HT1080 (cell line): ENCODE measurements around the gene MAP2K3. TPM values are rescaled to one million over a fixed set of nuclear protein-coding genes. Genes with fewer than 3 reads are reported as not detected.
"Not testable (repeated sequence)": the region's sequence is repeated elsewhere in the genome, so short reads cannot be mapped to it uniquely, and the experiment has no call there.

ENCODE experiments used
- DNase-seq: peaks from one replicate; pipeline ENCODE4 v3.0.0-alpha.2; 2015; ENCODE audit warnings: low read depth
- total RNA-seq: library from RNA; depleted of rRNA; stranded (reverse); fragments of >200 nt; shearing (Covaris generic); gene quantifications from 2 replicates; pipeline ENCODE4 v1.2.3, GENCODE V29; 2014

MAP2K3 gene
- total RNA-seq, 1 experiment from 2014 or later: 23.4 TPM

DNA sequence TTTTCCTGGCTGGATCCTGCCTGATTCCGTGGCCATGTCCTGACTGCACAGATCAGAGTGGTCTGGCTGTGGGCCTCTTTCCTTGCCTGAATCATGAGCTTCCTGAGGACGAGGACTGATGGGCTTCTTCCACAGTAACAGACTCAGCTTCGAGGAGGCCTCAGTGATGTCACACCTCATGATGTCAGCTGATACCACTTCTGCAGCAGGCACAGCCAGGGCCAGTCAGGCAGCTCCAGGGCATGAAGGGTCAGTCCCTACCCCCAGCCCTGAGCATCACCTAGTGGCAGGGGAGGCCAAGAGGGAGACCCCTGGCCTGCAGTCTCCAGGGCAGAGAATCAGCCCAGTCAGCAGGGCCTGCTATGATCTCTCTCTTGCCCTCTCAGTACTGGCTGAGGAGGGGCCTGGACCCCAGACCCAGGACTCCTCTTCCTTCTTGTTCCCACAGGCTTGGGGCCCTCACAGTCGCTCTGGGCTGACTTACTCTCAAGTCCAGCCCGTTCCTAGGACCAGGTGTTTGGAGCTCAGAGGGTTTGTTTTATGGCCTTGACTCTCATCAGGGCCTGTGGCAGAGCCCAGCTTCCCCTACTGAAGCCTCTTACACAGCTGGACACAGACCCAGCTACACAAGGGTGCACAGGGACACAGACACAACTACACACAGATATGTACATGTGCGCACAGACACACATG, 65.0 kb downstream of the MAP2K3 start:
- DNase-seq: not testable (repeated sequence)

DNA sequence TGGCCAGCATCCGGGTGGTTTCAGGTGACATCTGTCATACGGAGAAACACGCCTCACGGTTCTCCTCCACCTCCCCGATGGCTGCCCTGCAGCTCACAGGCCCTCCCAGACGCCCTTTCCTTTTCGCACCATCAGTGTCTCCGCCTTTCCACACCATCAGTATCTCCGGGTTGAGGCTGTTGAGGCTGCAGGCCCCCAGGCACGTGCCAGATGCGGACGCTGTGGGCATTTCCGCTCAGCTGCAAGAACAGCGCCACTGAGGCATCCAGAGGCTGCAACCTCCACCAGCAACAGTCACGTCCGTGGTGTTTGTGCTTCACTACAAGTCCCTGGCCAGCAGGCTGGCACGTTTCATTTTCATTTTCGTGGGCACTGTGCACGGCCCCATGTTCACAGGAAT, 66.0 kb downstream of the MAP2K3 start:
- not testable (repeated sequence) for DNase-seq

DNA sequence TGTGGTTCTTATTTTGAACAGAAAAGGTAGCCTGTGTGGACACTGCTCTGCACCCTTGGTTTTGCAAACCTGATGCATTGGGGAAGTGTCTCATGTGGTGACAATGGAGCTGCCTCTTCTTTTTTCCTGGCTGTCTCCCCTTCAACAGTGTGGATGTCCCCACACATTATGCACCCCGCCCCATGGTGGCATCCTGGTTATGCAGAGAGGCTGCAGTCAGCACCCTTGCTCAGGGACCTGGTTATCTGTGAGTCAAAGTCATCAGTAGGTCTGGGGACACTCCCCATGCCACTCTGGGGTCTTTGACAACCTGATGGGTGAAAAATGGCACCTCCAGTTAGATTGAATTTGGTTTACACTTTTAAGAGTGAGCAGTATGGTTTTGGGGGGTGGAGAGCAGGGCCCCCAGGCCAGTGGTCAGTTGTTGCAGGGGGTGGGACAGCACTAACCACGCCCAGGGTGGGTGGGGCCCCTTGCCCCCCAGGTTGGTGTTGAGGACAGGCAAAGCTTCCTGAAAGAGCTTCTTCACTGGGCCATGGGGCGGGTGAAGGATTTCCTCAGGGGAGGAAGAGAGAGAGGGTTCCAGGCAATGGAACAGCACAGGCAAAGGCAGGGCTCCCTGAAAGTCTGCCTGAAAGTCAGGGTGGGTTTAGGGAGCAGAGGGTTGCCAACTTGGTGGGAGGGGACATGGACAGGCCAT, 67.0 kb downstream of the MAP2K3 start:
- no peak for DNase-seq

DNA sequence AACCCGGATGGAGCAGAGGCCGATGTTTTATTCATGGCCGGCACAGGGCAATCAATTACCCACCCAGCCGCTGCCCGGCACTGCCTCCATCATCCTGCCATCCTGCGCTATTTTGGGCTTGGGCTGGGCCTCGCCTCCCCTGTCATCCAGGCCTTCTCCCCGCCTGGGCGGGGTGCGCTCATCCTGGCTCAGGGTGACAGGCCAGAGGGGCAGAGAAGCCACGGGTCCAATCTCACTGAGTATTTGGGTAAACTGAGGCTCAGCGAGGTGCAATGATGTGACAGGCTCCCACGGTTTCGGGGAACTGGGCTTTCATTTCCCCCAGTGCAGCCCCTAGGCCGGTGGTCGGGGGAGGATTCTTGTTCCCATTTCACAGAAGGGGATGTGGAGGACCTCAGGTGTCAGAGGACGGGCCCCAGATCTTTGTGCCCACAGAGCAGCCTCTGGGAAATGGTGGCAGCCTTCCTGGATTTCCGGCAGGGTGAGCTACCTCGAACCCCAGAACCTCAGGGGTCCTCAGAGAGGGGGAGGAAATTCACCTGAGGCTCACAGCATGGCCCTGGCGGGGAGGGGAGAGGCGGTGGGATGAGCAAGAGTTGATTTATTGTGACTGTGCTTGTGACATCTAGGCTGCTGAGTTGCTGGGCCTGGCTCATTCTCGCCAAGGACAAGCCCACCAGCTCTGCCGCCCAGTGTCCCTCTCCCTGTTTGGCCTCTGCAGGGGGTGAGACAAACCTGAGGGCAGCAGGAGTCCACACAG, 67.9 kb downstream of the MAP2K3 start:
- DNase-seq: no peak

DNA sequence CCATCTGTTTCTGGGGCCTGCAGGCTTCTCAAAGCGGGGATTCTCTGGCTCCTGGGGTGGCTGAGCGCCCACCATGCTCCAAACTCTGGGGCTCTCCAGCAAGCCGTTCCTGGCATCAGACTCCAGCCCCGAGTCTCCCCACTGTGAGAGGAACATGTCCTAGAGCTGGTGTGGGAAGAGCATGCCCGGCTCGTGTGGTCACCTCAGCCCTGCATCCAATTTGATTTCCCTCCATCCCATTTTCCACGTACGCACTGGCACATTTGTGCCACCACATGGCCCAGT, 68.4 kb downstream of the MAP2K3 start:
- DNase-seq: no peak

DNA sequence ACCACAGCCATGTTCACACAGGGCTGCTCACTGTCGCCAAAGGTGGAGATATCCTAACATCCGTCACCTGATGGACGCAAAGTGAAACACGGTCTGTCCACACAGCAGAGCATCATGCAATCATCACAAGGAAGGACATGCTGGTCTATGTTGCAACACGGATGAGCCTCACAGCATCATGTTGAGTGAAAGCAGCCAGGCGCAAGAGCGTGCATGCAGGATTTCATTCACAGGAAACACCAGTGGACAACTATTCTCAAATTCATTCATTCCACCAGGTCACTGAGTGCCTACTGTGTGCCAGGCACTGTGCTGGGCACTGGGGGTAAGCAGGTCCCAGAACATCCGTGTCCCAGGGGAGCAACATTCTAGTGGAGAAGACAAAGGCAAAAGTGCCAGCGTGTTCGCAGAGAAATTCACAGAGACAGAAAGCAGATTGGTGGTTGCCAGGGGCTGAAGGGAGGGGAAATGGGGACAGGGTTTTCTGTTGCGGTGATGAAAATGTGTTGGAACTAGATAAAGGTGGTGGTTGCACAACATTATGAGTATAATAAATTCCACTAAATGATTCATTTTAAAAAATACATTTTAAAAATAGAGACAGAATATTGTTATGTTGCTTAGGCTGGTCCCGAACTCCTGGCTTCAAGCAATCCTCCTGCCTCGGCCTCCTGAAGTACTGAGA, 69.0 kb downstream of the MAP2K3 start:
- DNase-seq: no peak

DNA sequence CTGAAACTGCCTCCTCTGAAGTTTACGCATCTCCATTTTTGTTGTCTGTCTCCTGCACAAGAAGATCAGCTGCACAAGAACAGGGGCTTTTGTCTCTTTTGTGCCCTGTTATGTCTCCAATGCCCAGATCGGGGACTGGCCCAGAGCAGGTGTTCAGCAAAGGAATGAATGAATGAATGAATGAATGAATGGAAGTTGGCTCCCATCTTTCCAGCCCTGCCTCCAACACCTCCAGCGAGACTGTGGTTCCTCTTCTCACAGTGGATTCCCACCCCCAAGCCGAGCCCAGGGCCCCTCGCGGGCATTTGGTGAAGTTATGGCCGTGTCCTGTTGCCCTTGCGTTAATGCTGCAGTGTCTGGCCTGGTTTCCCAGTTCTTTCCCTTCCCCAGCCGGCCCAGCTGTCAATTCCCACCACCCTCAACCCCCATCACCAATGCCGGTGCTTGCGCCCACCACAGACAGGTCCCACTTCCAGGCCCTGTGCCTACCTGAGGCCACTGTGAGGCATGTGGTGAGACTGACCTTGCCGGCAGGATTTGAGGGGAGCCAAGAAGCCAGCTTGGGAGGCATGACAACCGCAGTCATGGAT, 70.4 kb downstream of the MAP2K3 start:
- DNase-seq: no peak

DNA sequence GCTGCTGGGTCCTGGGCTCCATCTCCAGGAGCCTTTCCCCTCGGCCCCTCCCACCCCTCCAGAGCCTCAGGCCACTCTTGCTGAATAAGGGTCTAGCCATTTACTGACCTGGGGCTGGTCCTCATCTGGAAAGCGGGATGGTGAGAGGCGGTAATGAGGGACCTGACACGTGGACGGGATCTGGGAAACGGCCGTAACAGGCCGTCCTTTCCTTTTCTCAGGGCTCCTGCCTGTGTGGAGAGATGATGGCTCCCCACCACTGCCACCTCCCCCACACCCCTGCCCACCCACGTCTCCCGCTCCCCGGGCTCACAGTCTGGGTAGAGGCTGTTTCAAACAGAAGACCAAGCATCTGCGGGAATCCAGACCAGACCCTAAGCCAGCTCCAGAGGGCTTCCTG, 71.1 kb downstream of the MAP2K3 start:
- no peak for DNase-seq

DNA sequence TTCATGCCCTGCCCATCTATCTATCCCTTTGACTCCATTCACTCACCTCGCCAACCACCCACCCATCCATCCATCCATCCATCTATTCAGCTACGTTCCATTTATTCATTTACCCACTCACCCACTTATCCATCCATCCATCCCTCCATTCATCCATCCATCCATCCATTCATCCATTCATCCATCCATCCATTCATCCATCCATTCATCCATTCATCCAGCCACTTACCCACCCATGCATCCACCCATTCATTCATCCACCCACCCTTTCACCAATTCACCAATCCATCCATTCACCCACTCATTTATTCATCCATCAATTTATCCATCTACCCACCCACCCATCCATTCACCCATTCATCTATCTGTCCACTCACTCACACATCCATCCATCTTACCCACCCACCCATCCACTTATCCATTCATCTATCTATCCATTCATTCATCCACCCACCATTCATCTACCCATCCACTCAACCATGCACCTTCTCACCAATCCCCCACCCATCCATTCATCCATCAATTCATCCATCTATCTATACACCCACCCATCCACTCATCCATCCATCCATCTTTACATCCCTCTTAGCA, 72.1 kb downstream of the MAP2K3 start:
- no peak for DNase-seq

DNA sequence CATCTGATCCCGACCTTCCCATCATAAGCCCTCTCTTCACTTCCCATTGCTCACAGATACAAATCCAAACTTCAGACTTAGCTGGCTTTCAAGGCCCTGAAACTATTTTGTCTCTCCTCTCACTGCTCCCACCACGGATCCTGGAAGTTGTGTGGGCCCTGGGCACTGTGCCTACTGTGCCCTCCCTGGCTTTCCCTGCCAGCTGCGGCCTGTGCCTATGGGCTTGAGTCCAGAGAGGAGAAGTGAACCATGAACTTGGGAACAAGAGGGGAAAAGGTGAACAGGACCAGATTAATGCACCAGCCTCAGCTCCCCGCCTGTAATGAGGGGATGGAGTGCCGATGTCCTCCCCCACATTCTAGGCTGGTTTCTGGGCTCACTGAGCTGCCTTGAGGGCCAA, 72.8 kb downstream of the MAP2K3 start:
- no peak for DNase-seq

DNA sequence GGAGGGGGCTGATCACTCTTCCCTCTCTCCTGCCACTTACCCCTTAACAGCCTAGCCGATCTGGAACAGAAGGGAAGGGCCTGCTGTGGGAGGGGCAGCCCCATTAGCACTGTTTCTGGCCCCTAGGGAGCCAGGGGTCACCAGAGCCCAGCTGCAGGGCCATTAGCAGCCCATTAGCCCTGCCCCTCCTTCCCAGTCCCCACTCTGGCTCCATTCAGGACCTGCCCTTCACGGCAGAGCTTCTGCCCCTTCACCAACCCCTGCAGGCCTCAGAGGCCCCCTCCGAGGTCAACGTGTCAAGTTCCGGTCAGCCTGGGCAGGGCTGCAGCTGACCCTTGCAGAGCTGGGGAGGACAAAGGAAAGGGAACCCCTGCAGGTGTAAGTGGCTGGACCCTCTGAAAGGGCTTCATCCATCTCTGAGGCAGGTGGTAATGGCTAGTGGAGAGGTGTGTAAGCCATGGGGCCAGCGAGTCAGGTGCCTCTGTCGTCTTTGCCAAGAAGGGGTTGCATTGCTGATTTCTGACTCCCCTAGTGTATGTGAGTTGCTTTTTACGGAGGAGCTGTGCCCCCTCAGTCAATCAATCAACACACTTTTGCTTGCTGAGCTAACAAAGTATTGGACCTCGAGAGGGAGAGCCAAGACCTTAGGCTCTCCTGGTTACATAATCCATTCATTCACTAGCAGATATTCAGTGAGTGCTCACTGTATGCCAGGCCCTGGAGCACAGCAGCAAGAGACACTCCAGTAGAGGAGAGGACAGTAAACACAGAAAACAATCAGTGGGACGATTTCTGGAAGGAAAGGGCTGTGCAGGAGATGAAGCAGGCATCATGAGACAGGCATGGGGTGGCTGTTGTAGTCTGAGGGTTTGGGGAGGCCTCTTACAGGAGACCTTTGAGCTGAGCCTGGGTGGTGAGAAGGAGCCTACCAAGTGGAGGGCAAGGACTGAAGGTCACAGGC, 73.5 kb downstream of the MAP2K3 start:
- no peak for DNase-seq

DNA sequence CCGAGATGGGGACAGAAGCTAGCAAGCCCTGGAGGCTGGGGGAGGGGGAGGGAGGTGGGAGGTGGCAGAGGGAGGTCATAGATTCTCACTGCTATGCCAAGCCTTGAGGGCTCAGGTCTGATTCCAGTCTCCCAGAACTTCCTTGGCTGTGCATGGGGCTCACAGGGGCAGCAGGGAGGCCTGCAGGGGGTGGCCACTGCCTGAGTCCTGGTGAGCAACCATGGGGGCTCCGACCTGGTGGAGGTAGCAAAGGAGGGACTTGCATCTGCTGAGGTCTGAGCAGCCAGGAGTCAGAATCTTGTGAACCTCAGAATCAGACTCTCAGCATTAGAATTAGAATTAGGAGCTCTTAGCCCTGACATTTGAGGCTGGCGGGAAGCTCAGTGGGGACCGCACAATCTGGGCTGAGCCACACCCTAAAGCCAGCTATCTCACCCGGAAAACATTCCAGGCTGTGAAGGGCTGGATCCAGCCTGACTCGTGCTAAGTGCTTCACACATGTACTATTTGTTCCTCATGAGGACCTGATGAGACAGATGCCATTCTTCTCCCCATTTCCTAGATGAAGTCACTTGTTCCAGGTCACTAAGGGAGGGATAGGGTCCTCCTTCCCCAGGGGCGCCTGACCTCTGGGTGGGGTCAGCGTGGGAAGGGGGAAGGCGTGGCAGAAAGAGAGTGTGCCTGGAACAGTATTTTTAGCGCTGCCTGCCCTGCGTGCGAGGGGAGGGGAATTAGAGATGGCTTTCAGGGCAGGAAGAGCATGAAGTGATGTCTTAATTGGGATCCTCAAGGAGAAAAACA, 74.4 kb downstream of the MAP2K3 start:
- DNase-seq: no peak

DNA sequence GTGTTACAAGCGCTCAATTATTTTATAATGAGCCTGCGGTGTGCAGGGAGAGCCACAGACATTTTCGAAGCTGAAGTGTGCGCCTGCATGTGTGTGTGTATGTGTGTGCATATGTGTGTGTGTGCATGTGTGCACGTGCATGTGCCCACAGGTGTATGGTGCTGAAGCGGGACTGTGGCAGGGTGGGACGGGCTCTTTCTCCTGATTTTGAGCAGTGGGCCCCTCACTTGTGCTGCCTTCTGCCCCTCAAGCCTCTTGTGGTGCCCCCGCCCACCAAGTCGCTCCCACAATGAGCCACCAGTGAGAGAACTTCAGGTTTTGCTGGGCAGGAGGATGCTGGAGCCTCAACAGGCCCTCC, 75.0 kb downstream of the MAP2K3 start:
- DNase-seq: no peak

DNA sequence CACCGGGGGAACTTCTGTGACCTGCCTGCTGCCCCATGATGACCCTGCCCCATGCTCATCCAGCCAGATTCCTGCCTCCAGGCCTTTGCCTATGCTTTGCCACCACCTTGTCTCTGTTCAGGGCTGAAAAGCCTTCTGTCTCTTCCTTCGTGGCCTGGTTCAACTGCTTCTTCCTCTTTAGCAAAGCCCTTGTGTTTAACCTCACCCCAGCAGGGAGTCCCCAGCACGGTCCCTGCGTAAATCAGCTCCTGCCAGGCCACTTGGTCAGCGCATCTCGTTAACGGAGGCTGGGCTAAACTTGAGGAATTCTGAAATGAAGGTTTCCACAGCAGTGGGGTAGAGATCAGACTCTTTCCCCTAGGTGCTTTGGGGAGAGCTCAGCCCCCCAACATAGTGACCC, 75.5 kb downstream of the MAP2K3 start:
- no peak for DNase-seq

DNA sequence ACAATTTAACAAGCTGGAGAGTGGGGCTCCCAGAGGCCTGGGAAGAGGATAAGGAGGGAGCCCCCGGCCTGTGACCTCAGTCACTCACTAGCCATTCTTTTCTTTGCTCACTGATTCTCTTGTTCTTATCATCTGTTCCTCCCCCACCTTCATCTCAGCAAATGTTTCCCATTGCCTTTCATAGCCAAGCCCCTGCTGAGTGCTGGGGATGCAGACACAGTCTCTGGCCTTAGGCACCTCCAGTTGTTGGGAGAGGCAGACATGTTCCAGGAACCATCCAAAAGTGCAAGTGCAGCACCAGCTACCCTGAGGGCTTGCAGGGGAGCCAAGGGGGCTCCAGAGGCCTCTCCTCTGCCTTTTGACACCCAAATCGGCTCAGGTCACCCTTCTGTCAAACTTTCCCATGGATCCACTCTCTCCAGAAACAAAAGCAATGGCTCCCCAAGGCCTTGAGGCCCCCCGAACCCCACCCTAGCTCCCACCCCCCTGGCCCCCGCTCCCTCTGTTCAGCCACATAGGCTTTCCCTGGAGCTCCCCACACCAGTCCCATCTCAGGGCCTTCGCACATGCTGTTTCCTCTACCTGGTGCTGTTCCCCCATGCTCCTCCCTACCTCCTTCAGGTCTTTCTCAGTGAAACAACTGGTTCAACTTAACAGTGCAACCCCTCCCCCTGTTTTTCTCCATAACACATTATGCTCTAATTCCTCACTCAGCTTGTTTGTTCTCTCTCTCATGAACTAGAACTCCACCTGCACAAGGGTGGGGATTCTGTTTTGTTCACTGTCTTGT, 76.7 kb downstream of the MAP2K3 start:
- DNase-seq: no peak

DNA sequence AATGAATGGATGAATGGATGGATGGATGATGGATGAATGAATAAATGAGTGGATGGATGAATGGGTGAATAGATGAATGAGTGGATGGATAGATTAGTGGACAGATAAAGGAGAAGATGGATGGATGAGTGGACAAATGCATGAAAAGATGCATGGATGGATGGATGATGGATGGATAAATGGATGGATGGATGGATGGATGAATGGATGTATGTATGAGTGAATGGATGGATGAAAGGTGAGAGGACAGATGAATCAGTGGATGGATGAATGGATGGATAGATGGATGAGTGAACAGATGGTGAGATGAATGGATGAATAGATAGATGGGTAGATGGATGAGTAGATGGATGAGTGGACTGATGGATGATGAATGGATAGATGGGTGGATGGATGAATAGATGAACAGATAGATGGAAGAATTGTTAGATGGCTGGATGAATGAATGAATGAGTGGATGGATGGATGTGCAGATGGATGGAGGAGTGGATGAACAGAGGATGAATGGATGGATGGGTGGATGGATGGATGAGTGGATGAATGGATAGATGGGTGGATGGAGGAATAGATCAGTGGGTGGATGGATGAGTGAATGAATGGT, 77.9 kb downstream of the MAP2K3 start:
- DNase-seq: no peak

DNA sequence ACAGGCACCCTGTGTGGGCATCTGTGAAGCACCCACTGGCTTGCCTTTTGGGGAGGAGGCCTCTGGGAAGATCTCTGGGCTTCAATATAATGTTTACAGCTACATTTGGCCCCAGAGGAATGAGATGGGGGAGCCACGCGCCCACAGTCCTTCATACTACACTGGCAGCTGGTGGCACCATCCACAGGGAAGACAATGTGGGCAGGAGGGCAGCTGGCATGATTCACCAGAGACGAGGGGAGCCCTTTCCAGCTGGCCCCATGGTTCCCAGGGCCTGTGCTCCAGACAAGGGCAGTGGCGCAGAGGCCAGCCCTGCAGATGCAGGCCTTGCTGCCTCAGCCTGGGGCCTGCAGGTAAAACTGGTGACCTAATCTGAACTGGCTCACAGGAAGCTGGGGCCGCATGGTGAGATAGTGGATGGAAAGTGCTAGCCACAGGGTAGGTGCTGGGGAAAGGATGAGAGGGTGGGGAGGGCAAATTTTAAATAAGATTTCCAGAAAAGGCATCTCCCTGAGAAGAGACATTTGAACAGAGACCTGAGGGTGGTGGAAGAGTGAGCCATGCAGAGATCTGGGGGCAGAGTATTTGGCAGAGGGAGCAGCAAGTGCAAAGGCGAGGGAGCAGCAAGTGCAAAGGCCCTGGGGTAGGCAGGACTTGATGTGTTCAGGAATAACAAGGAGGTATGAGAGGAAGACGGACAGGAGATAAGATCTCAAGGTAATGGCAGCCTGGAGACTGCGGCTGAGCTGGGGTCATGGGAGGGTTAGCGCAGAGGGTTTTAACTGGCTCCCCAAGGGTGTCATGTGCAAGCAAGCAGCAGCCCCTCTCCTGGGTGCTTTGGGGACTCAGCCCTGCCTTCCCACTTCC, 79.5 kb downstream of the MAP2K3 start:
- no peak for DNase-seq
